Adipose tissue (tissue), 3 donors: Measurements from ENCODE around the gene TNFSF13B. TPM values are rescaled to one million over a fixed set of nuclear protein-coding genes. Genes with fewer than 3 reads are reported as not detected.
"Not testable (repeated sequence)": the region's sequence is repeated elsewhere in the genome, so short reads cannot be mapped to it uniquely, and the experiment has no call there.

Experiments
- H3K27ac ChIP-seq: one replicate; pipeline ENCODE4 v1.5.1; 2013; ENCODE audit warnings: low read depth, low read length
- WGBS, 3 donors: extraction: QIAGEN DNeasy Blood & Tissue Kit; methylation state at CpG; one replicate each; pipeline ENCODE4 v1.1.7; 2013; 5-methylcytosine and 5-hydroxymethylcytosine counted together
- polyA plus RNA-seq, 3 donors: library from polyadenylated mRNA; stranded (reverse); fragments of 200-250 nt; gene quantifications; one replicate each; pipeline ENCODE4 v1.2.3, GENCODE V29; 2013
- donor health status: healthy with polysubstance abuse.
- donor health status: Bipolar disorder and iron deficiency.
- donor health status: healthy.

Gene TNFSF13B
- polyA plus RNA-seq, 3 donors = 0.62 to 17.1 (median 6.2) TPM

- no peak overlapping the region for H3K27ac ChIP-seq
Observed at GRCh38 chr13:108274718-108275117, 5.2 kb downstream of the TNFSF13B start.

DNA sequence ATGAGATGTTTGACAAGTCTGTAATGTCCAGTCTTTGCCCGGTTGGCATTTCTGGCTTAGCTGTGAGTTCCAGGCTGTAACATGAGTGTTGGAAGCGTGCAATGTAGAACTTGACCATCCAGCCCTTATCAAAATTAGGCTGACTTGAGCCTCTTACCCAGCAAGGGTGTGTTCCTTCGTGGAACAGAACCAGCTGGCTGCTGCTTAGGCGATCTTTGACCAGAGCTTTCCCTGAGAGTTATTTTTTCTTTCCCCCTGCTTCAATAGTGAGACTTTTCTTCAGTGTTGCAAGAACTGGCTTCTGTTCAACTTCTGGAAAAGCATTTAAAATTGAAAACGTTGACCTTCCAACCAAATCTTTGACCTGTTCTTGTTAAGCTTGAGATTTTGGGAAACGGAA, 6.5 kb downstream of the TNFSF13B start:
- no peak overlapping the region for H3K27ac ChIP-seq
- WGBS, 3 donors = 30 to 49% (median 37%) methylated on average over 6 of the region's 6 CpGs

DNA sequence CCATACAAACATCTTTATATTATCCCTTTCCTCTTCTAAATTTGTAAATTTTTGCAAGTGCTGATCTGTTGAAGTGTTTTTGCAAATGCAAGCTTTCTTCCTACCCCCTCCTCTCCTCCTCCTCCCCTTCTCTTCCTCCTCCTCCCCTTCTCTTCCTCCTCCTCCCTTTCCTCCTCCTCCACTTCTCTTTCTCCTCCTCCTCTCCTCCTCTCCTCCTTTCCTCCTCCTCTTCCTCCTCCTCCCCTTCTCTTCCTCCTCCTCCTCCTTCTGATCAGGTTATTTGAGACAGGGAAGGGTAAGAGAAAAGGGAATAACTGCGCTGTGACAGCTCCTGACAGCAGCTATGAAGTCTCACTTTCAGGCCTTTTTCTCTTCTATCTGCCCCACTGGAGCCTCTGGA, 8.9 kb downstream of the TNFSF13B start:
- no peak overlapping the region for H3K27ac ChIP-seq
- 96 to 100% (median 100%) methylated on average over 1 of the region's 1 CpG for WGBS, 3 donors

GRCh38 chr13:108281901-108282300, 12.4 kb downstream of the TNFSF13B start:
- no peak overlapping the region for H3K27ac ChIP-seq
- 52 to 71% (median 65%) methylated on average over 4 of the region's 4 CpGs for WGBS, 3 donors

- H3K27ac ChIP-seq = no peak overlapping the region
- 32 to 47% (median 38%) methylated on average over 3 of the region's 3 CpGs for WGBS, 3 donors
Observed at GRCh38 chr13:108283110-108283509, 13.6 kb downstream of the TNFSF13B start.

- WGBS, 3 donors = 70 to 75% (median 70%) methylated on average over 6 of the region's 6 CpGs
Observed at GRCh38 chr13:108288741-108289140, 19.2 kb downstream of the TNFSF13B start.

GRCh38 chr13:108289819-108290218, 20.3 kb downstream of the TNFSF13B start:
- no peak overlapping the region for H3K27ac ChIP-seq
- 10 to 34% (median 33%) methylated on average over 1 of the region's 1 CpG for WGBS, 3 donors

More at GRCh38 chr13:108288741-108289140, 19.2 kb downstream of the TNFSF13B start:
- H3K27ac ChIP-seq = no peak overlapping the region

- H3K27ac ChIP-seq = no peak overlapping the region
- WGBS, 3 donors = 97 to 100% (median 98%) methylated on average over 1 of the region's 1 CpG
Observed at GRCh38 chr13:108297114-108297513, 27.6 kb downstream of the TNFSF13B start.

DNA sequence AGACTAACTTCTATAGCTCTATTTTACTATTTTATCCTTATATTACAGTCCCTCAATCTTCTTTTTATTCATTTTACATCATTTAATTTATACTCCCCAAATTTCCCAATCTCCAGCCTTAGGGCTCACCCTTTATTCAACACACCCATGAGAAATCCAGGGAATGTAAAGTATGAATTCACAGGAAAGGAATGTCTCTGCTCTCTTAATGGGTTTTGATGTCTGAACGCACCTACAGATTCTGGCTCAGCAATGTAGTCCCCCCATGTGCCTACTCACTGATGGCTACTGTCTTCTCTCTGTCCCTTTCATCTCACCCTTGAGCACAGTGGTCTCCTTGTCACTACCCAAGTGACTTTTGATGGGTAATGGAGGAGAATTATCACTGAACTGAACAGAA, 32.8 kb downstream of the TNFSF13B start:
- 43 to 71% (median 66%) methylated on average over 1 of the region's 1 CpG for WGBS, 3 donors

GRCh38 chr13:108304170-108305016, 34.9 kb downstream of the TNFSF13B start:
- 46 to 71% (median 57%) methylated on average over 7 of the region's 7 CpGs for WGBS, 3 donors
- no peak overlapping the region for H3K27ac ChIP-seq

More for the DNA sequence above, 32.8 kb downstream of the TNFSF13B start:
- no peak overlapping the region for H3K27ac ChIP-seq

- no peak overlapping the region for H3K27ac ChIP-seq
Observed at GRCh38 chr13:108305655-108306054, 36.1 kb downstream of the TNFSF13B start.

DNA sequence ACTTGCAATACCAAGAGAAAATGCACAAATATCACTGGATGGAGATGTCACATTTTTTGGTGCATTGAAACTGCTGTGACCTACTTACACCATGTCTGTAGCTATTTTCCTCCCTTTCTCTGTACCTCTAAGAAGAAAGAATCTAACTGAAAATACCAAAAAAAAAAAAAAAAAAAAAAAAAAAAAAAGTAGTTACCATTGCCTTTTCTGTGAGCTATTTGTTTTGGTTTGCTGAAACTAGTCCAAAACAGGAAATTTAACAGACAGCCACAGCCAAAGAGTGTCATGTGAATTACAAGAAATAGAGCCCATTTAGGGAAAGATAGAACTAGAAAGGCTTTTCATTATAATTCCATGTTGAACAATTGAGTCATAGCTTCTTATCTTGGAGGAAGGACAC, 37.3 kb downstream of the TNFSF13B start:
- no peak overlapping the region for H3K27ac ChIP-seq

GRCh38 chr13:108311596-108311995, 42.1 kb downstream of the TNFSF13B start:
- 80 to 87% (median 87%) methylated on average over 4 of the region's 4 CpGs for WGBS, 3 donors
- H3K27ac ChIP-seq = not testable (repeated sequence)

DNA sequence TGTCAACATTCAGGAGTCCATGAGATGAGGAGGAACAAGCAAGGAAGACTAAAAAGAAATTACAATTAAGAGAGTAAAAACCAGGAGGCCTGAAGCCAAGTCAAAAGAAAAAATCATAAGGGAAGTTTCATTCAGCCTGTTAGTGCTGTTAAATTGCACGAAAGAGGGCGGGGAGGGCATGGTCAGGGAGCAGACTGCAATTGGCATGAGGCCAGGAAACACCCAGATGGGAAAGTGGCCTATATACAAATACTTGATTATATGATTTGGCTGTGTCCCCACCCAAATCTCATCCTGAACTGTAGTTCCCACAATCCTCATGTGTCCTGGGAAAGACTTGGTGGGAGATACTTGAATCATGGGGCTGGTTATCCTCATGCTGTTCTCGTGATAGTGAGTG, 43.9 kb downstream of the TNFSF13B start:
- no peak overlapping the region for H3K27ac ChIP-seq
- WGBS, 3 donors = 67 to 76% (median 68%) methylated on average over 3 of the region's 3 CpGs

GRCh38 chr13:108315273-108315672, 45.8 kb downstream of the TNFSF13B start:
- 71 to 86% (median 83%) methylated on average over 5 of the region's 5 CpGs for WGBS, 3 donors
- H3K27ac ChIP-seq = no peak overlapping the region

DNA sequence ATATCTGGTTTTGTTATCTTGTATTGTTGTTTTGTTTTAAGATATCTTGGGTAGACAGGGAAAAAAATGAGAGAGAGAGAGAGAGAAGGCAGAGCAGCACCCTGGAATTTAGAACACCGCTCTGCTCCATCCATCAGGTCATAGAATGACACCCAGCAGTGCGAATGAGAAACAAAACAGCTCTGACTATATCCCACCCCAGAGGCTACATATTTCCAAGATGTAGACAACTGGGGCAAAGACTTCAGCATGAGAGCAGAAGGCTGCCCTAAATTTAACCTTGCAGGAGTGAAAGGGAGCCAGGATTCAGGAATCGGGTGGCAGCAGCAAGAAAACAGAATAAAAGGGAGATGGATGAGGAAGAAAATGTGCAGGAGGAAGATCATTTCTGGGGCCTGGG, 46.5 kb downstream of the TNFSF13B start:
- no peak overlapping the region for H3K27ac ChIP-seq
- WGBS, 3 donors = 72 to 85% (median 80%) methylated on average over 3 of the region's 3 CpGs

DNA sequence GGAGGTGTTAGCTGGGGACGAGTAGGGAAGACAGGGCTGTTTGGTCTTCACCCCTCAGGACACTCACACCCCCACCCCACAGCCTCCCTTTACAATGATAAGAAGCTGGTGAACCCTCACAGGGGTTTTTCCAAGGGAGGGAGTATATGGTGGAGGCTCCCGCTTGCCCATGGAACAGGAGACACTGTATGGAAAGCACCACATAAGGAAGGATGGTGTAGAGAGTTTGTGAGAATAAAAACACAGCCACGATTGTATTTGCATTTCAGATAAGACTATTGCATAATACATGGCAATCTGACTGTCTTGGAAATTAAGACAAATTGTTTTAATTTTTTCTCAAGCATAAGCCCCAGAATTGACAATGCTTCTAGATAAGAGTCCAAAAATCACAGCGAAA, 46.9 kb downstream of the TNFSF13B start:
- WGBS, 3 donors = 56 to 76% (median 68%) methylated on average over 4 of the region's 4 CpGs
- H3K27ac ChIP-seq = no peak overlapping the region

DNA sequence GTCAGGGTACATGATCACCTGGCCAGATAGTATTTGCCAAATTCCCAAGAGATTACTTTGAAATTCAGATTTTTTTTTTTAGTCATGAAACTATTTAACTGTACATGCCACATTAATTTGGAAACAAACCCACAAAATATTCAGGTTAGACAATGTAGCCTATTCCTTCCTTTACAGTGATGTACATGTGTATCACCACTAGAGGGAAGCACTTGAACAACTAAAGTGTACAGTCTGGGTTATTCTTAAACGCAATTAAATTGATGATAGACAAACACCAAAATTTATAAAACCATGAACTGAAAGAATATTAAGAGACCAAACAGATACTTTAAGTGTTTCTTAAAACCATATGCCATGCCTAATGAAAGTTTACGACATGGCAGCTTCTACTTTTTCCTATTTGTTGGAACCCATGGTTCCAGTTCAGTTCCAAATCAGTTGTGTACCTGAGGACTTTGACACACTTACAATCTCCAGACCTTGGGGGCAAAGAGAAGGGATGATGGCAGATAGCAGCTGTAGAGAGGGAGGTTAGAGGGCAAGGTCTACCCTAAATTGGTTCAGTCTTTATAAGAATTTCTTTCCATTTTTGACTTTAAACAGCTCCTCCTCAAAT, 52.8 kb downstream of the TNFSF13B start:
- H3K27ac ChIP-seq = no peak overlapping the region
- 20 to 26% (median 21%) methylated on average over 2 of the region's 2 CpGs for WGBS, 3 donors

DNA sequence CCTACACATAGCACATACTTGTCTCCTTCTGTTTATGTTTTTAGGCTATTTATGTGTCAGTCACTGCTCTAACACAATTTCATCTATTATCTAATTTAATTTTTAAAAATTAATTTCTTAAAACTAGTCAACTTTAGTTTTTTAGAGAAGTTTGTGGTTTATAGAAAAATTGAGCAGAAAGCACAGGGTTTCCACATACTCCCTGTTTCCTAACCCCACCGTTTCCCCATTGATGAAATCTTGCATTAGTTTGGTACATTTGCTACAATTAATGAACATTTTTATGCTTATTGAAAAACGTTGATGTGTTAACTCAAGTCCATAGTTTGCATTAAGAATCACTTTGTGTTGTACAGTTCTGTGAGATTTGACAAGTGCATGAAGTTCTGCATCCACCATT, 53.5 kb downstream of the TNFSF13B start:
- 36 to 56% (median 43%) methylated on average over 2 of the region's 2 CpGs for WGBS, 3 donors
- H3K27ac ChIP-seq = no peak overlapping the region

- no peak overlapping the region for H3K27ac ChIP-seq
Observed at GRCh38 chr13:108325863-108326262, 56.3 kb downstream of the TNFSF13B start.
